GM18520 (cell line): Measurements from ENCODE around the gene ULK4.
"Not testable (repeated sequence)": the region's sequence is repeated elsewhere in the genome, so short reads cannot be mapped to it uniquely, and the experiment has no call there.

Experiments used
- ATAC-seq: cut with Tn5 transposase; IDR thresholded peaks from one replicate; pipeline ENCODE4 v1.9.1; 2021; ENCODE audit not compliant: unreplicated experiment

Gene ULK4

GRCh38 chr3:41583014-41583413 lies 378.9 kb downstream of the ULK4 start:
- ATAC-seq: no peak

GRCh38 chr3:41581700-41582099 lies 380.2 kb downstream of the ULK4 start:
- ATAC-seq: peak; percentile 83

DNA sequence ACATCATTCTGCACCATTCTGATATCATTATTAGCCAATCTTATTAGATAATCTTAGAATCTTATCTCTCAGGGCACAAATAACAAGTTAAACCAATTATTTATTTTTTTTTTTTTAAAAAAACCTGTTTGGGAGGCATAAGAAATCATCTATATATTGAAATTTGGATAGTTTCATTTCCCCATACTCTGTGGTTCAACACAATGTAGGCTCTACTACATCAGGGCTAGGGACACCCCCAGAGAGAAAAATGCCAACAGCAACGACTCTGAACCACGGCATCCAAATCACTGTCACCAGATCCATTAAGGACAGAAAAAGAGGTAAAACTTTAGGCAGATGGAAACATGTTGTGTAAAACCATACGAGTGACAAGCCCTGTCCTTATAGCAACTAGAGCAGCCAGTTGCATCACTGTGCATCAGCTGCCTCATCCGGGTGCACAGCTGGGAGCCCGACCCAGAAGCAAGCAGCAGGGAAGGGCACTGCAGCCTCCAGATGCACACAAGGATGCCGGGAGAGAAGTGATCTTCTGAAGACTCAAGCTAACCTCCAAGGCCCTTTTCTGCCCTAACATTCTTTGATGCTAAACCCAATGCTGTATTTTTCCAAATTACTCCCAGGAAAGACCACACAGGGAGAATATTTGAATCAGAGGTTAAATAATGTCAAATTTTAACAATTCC lies 381.5 kb downstream of the ULK4 start:
- no peak for ATAC-seq

GRCh38 chr3:41579861-41580260 lies 382.0 kb downstream of the ULK4 start:
- ATAC-seq: no peak

GRCh38 chr3:41578798-41579197 lies 383.1 kb downstream of the ULK4 start:
- no peak for ATAC-seq

- no peak for ATAC-seq
Observed at GRCh38 chr3:41575724-41576123, 386.2 kb downstream of the ULK4 start.

DNA sequence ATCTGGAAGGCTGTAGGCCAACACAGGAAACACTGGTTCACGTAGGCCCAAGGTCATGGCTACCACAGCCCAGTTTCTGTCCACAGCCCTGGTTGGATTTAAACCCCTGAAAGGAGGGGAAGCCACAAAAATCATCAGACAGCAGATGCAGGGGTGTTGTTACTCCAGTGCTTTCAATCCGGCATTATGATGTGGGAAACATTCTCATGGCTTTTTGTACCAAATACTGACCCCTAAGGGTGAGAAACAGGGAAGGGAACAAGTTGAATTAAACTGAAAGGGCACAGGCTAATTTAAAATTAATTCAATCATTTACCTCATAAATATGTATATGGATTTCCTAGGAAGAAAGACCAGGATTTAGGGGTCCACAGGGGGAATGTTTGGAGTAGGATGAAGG lies 387.0 kb downstream of the ULK4 start:
- ATAC-seq: no peak

DNA sequence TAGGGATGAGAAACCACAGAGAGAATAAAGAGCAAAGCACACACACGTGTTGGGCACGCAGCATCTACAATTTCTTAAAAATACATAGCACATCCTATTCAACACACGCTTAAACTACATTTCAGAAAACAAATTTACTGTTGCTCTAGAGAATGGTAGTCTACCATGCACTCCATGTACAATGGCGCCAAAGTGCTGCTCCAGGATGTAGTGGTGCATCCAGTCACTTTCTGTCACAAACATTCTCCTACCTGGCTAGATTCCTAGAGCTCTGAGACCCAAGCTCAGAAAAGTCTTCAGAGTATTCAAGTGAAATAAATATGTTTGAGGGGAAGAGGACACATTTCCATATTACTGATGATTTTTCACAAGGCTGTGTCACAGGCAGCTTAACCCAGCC lies 388.3 kb downstream of the ULK4 start:
- no peak for ATAC-seq

- no peak for ATAC-seq
Observed at GRCh38 chr3:41572092-41572491, 389.8 kb downstream of the ULK4 start.

DNA sequence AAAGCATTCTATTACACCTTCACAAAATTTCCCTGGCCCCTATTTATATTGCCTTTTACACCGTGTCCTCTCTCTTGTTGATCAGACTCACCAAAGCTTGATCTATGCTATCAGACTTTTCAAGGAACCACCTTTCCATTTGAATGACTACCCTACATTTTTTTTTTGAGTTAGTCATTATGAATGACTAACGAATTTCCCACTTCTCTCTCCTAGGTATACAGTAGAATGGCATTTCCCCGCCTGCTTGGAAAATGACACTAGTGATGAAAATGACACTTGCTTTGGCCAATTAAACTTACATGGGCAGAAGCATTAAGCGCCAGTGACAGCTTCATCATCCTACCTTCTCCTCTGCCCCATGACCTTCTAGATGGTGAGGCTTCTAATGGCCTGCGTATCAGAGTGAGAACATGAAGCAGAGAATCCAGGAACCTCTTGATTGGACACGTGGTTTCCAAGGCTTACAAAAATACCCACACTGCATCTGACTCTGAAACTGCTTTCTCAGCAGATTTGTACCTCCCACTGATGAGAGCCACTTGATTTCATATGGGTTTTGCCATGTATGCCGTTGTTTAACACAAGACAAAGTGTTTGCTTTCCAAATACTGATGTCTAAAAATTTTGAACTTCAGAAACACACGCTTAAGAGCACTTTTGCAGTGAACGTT lies 392.1 kb downstream of the ULK4 start:
- ATAC-seq: no peak

DNA sequence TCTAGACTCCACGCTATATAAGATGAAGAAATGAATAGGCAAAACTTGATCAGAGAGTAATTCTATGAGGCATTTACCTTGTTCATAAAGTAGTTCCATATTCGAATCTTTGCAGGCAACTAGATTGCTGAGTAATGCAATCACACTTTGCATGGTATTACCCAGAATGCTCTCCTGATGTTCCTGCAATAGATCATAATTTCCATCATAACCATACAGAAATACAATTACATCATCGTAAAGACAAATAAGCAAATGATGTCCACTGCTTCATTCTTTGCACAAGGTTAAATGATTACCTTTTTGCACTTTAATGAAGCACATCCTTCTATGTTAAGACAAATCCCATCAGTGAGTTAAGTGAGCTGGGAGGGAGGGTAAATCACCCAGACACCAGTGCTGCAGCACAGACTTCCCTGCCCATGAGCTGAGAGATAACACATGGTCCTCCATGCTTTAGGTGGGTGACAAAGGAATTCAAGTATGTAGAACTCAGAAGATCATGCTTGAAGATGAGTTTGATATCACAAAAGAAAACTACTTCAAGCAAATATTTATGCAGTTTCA lies 395.9 kb downstream of the ULK4 start:
- ATAC-seq: no peak

- ATAC-seq: no peak
Observed at GRCh38 chr3:41565003-41565402, 396.9 kb downstream of the ULK4 start.

- not testable (repeated sequence) for ATAC-seq
Observed at GRCh38 chr3:41556245-41556644, 405.7 kb downstream of the ULK4 start.

GRCh38 chr3:41532976-41533375 lies 428.9 kb downstream of the ULK4 start:
- no peak for ATAC-seq

GRCh38 chr3:41526995-41527573 lies 434.8 kb downstream of the ULK4 start:
- ATAC-seq: no peak

GRCh38 chr3:41525303-41526064 lies 436.4 kb downstream of the ULK4 start:
- ATAC-seq: no peak

DNA sequence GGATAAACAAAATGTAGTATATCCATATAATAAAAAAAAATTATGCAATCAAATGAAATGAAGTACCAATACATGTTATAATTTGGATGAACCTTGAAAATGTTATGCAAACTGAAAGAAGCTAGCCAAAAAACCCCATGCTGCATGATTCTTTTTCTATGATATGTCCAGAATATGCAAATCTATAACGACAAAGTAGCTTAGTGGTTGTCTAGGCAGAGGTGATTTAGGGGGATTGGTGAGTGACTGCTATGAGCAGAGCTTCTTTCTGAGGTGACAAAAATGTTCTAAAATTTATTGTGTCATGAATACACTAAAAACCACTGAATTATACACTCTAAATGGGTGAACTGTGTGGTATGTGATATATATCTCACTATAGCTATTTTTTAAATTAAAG lies 438.0 kb downstream of the ULK4 start:
- no peak for ATAC-seq

DNA sequence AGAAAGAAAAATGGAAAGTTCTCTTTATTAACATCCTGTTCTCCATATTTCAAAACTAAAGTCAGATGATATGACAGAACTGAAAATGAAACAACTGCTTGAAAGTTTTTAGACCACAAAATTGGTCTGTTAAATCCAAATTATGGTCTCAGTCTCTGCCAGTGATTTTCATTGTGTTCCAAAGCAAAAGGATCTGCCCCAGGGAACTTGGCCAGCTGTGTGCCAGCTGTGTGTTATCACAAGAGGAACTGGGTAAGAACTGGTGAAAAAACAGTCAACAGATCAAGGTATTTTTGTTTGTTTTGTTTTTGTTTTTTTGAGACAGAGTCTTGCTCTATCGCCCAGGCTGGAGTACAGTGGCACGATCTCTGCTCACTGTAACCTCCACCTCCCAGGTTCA lies 439.3 kb downstream of the ULK4 start:
- peak; percentile 48 for ATAC-seq

- ATAC-seq: no peak
Observed at GRCh38 chr3:41521010-41521655, 440.8 kb downstream of the ULK4 start.

GRCh38 chr3:41519746-41520145 lies 442.2 kb downstream of the ULK4 start:
- no peak for ATAC-seq

DNA sequence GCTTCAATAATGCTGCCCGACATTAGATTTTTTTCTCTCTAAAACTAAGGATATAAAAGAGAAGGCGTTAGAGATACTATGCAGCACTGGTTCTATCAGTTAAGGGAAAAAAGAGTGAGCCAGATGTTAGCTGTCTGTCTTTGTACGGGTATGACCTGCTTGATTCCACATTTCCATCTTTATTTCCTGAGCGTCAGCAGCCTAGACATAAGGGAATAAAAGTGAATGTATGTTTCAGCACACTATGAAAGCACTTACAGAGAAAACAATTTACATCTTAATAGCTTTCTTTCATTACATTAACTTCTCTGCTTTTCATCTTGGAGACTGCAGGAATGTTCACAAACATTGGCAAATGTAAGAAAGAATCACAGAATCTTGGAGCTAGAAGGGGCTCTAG lies 443.3 kb downstream of the ULK4 start:
- no peak for ATAC-seq
